GM21515 (cell line): ENCODE data around the gene PTPMT1.
A peak's percentile ranks its signal among the peaks of the same experiment; 100 is the strongest.

ENCODE experiments used
- ATAC-seq: cut with Tn5 transposase; IDR thresholded peaks from one replicate; pipeline ENCODE4 v1.9.1; 2021; ENCODE audit not compliant: unreplicated experiment

The PTPMT1 gene

DNA sequence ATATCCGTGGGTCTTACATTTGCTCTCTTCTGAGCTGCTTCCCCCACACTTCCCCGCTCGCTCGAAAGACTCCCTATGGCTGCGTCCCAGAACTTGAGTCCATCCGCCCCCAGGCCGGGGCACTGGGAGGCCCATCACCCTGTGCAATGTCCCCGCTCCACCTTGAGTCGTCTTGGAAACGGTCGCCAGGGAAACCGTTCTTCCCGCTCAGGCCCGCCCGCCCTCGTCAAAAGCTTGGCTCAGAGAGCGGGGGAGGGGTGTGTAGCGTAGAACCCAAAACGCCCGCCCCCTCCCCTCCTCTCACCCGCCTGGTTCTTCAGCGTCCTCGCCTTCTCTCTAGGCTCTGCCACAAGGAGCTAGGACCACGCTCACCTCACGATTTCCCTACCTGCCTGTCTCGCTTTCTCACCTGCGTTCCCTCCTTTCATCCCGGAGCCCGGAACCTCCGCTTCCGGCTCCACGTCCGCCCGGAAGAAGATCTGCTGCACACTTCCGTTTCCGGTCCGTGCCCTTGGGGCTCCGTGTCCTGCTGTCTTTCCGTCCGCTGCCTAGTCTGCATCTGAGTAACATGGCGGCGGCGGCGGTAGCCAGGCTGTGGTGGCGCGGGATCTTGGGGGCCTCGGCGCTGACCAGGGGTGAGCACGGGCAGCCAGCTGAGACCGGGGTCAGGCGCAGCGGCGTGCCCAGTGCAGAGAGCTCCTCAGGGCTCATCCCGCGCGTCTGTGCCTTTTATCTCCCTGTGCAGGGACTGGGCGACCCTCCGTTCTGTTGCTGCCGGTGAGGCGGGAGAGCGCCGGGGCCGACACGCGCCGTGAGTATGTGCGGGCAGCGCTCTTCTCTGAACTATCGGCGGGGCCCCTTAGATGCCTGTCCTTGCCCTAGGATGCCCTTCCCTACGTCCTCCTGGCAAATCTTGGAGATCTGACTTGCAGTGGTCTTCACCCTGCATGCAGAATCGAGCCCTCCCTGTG, 13.4 kb downstream of the PTPMT1 start, which contains the start of the genes KBTBD4 and NDUFS3:
Gene KBTBD4, minus strand, starts transcription at position 447 of the 971 bp plus-strand sequence. Its CDS starts 19 bp downstream, at position 428.
Gene NDUFS3, plus strand, starts transcription at position 551 of the 971 bp plus-strand sequence. Its CDS starts 18 bp downstream, at position 569.
- peak; percentile 88 for ATAC-seq

DNA sequence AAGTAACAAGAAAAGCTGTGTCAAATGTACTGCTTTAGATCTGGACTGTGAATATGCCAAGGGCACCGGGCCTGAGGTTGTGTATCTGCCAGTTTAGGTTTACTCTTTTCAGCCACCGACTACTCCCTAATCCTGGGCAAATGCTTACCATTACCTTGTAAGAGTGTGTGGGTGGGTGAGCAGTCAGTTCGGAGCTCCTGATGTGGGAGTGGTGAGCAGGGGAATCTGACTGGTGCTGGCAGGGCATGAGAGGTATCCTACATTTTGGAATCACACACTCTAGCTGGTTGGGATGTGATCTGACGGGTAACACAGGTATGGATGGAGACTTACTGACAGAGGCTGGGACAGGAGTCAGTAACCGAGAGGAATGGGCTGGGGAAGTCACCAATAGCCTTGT, 18.4 kb downstream of the PTPMT1 start:
- no peak for ATAC-seq

GRCh38 chr11:47586098-47586855, 20.9 kb downstream of the PTPMT1 start, which contains the start of gene FAM180B:
FAM180B (plus strand) TSS chr11:47586678; CDS start chr11:47586769, 91 bp downstream.
- no peak for ATAC-seq

DNA sequence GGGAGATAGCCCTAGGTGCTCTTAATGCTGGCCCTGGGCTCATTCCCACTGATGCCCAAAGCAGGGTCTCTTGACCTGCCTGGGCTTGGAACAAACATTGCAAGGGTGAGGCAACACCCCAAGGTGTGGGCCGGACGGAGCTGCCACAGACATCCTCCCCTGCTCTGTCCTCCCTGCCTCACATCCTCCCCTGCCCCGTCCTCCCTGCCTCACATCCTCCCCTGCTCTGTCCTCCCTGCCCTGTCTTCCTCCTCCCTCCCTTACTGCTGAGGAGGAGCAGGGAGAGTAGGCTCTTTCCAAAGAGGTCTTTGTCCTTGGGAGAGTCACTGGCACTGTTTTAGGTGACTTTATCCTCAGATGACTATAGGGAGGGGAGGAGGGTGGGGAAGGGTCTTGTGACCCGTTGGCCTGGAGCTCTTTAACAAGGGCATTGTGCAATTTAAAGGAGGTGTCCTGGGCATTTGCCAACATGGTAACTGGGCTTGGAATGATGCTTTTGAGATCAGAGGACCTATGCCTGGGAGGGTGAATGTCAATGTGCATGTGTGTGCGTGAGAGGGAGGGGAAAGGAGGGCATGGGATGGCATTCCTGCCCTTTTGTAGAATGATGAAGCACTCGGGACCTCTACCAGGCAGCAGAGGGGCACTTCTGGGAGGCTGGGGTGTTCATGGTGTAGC, 21.8 kb downstream of the PTPMT1 start:
- ATAC-seq, result no peak

GRCh38 chr11:47587723-47588326, 22.4 kb downstream of the PTPMT1 start:
- no peak for ATAC-seq

DNA sequence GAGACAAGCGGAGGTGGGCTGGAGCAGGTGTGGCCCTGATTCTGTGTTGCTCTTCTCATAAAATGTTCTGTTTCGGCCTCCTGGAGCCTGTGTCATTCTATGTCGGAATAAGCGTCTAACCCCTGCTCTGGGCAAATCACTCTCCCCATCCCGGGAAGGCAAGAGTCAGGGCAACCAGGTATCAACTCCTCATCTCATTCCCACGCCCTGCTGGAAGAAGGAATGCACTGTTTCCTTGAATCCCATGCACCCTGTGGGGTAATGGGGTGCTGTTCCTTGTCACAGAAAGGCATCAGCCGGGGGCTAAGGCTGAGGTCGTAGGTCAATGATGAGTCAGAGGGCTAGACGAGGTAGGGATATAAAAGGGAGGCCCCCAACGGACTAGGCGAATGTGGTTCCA, 23.7 kb downstream of the PTPMT1 start:
- no peak for ATAC-seq

DNA sequence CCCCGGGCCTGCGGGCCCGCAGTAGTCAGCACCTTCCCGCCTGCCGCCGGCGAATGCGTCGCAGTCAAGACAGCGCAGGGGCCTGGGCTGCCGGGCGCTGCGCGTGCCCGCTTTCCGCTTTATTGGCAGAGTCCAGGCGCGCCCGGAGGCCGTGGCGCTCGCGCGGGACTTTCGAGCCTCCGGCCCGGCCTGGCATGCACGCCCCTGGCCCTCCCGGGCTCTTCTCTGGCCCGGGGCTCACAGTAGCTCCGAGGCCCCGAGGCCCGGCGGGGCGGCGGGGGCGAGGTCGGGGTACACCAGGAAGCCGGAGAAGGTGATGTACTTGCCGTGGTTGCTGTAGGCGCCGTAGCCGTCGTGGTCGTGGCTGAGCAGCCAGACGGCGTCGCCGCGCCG, 24.2 kb downstream of the PTPMT1 start:
- ATAC-seq, result no peak

DNA sequence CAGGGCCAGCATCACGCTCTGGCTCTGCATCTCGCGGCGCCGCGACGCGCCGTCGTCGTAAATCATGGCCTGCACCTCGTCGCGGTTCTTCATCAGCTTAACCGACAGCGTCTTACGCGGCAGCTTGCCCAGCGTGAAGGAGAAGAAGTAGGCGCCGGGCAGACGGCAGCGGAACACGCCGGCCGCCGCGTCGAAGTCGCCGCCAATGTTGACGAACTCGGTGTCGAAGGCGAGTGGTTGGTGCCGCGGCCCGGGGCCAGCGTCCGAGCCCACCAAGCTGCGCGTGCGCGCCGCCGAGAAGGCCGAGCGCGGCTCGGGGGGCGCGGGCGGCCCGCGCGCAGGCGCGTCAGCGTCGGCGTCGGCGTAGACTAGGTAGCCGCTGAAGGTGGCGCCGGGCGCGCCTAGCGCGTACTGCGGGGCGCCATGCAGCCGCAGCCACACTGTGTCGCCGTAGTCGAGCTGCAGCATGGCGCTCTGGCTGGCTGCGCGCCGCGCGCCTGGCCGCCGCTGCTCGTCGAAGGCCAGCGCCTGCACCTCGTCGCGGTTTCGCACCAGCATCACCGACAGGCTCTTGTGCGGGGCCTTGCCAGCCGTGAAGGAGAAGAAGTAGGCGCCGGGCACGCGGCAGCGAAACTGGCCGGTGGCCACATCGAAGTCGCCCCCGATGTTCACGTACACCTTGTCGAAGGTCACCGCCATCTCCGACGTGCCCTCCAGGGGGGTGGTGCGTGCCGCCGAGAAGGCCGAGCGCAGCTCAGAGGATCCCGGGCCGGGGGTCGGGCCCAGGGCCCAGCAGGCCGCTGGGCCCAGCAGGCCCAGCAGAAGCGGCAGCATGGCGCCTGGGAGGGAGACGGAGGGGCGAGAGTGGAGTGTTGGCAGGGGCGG, 24.8 kb downstream of the PTPMT1 start:
- no peak for ATAC-seq

DNA sequence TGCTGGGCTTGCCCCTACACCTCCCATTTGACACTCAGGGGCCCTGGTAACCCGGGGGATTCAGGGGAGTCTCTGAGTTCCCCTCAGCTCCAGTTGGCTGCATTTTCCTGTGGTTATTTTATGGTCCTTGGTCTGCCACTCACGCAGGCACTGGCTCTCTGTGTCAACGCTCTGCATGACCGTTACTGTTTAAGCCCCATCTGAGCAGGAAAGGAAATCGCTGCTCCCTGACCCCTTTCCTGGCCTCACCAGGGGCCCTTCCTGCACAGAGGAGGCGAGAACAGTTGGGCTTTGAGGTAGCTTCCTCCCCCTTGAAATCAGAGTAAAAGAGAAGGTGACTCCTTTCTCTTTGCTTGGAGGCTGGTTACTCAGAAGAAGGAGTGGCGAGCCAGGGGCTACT, 26.4 kb downstream of the PTPMT1 start:
- no peak for ATAC-seq

- ATAC-seq, result no peak
Observed at GRCh38 chr11:47592251-47592650, 26.9 kb downstream of the PTPMT1 start.

DNA sequence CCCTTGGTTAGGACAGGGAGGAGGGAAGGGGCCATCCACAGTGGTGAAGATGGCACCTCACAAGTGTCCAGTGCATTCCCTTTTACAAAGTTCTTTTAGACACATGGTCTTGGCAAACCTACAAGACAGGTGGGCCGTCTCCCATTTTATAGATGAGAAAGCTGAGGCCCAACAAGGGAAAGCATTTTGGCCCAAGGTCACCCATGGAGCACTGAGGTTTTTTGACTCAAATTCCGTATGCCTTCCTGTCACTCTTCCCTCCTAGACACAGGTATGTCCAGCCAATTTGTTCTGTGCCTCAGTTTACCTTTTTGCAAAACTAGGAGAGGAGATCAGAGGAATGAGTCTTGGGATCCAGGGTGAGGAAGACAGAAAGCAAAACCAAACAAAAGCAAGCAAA, 27.6 kb downstream of the PTPMT1 start:
- no peak for ATAC-seq

DNA sequence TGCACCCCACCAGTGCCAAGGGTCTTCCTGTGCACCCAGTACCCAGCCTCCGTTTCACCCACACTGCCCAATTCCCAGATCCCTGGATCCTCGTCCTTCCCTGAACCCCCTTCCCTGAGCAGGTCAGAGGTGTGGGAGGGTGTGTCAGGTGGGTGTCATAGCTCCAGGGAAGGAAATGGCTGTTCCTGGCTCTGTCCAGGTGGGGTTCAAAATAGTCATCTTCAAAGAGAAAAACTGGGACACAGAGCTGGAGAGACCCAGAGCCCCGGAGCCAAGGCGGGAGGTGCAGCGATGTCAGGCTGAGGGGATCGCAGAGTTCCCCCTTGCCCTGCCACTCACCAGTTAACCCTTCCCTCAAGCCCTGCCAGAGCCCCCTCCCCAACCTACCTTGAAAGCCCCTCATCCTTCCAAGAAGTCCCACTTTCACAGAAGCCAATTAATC, 28.1 kb downstream of the PTPMT1 start:
- ATAC-seq, result no peak

GRCh38 chr11:47593934-47594855, 28.8 kb downstream of the PTPMT1 start, which contains the start of gene C1QTNF4:
C1QTNF4 (minus strand) TSS chr11:47594411; CDS start chr11:47590810, 3,601 bp downstream.
- no peak for ATAC-seq

DNA sequence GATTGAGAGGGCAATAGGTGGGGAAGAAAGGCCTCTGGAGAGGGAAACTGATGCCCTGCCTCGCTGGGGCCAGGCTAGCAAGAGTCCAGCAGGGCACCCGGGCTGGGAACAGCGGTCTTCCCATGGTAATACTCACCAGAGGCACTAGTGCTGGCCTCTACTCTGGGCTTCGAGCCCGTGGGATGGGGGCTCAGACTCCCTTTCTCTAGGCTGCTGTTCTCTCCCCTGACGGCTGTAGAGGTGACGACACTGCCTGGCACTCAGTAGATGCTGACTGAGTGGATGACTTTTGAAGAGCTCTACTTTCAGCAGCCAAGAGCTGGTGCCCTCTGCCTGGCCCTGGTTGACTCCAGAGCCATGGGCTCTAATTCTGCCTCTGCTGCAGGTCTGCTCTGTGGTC, 29.6 kb downstream of the PTPMT1 start:
- ATAC-seq, result no peak

DNA sequence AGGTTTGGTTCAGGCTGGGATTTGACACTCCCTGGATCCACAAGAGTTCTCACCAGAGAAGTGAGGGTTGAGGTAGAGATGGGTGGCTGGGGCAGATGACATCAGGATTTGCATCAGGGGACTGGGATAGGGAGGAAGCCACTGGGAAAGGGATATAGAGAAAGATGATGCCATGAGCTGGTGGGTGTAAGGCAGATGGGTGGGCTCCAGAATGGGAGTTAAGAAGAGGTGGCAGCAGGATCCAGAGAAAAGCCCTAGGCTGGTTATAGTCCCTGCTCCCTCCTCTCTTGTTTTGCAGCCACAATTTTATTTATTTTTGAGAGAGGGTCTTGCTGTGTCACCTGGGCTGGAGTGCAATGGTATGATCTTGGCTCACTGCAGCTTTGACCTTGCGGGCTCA, 30.6 kb downstream of the PTPMT1 start:
- no peak for ATAC-seq

GRCh38 chr11:47599902-47600301, 34.5 kb downstream of the PTPMT1 start:
- no peak for ATAC-seq

GRCh38 chr11:47603295-47603694, 37.9 kb downstream of the PTPMT1 start:
- no peak for ATAC-seq

- no peak for ATAC-seq
Observed at GRCh38 chr11:47605921-47606320, 40.5 kb downstream of the PTPMT1 start.
